H1 (cell line): ENCODE measurements around the gene HOXA11. TPM values are rescaled to one million over a fixed set of nuclear protein-coding genes. Genes with fewer than 3 reads are reported as not detected.

ENCODE experiments used
- microRNA counts: library from miRNA; unstranded; fragments of <30 nt; microRNA quantifications from one replicate; lab custom pipeline; 2015
- microRNA-seq, 2 experiments: library from miRNA; unstranded; fragments of <30 nt; microRNA quantifications; one replicate each; pipeline versions ENCODE4 to v1.2.0, GENCODE V29; 2016 to 2020; ENCODE audit warnings: borderline microRNAs expressed in 2 of 2, borderline number of aligned reads in 2 of 2, borderline replicate concordance in 1 of 2
- polyA plus RNA-seq, 7 experiments: library from polyadenylated mRNA; depleted of rRNA in 3 of 7; stranded (reverse) in 5 of 7; unstranded in 2 of 7; fragments of >200 nt in 5 of 7; fragments of 200-250 nt in 2 of 7; gene quantifications; 1 replicate in 5 of 7; 2 replicates in 1 of 7; 4 replicates in 1 of 7; pipeline versions ENCODE4 v1.2.1 to v1.2.3, GENCODE V29; 2011 to 2013; ENCODE audit warnings: missing spikeins in 2 of 7, mixed read lengths in 2 of 7
- small RNA-seq: library from polyadenylated mRNA; stranded (forward); fragments of <200 nt; extraction: miRNeasy Mini kit (QIAGEN cat#:217004); gene quantifications from one replicate; pipeline ENCODE3, GENCODE V24; 2013; ENCODE audit not compliant: insufficient read depth
- total RNA-seq: library from RNA; stranded (reverse); fragmentation: NEBNext Ultra II Directional; extraction: Animal tissue kit (Norgen Biotek cat#: 25700); gene quantifications from 2 replicates; pipeline ENCODE4 v1.2.1, GENCODE V29; 2021

The HOXA11 gene
- total and polyA plus RNA-seq, 2 of the 8 experiments (the other 6 are each of a cell fraction or from before 2014, with no cell fraction given) = not detected

MicroRNAs within 50 kb of the gene (microRNA counts, 767-probe panel; counts per million panel counts)
- 879 counts per million, percentile 95 among the panel's probes with 10 or more counts for microRNA hsa-miR-196b-5p (lab: Ali Mortazavi, UCI)

Small RNAs within 50 kb of the gene (microRNA-seq; reads per million reads assigned to microRNA genes)
- 0.41 to 3.0 reads per million in 2 experiments for gene MIR196B

Small RNAs within 50 kb of the gene (small RNA-seq; reads per million reads assigned to genes)
- gene AC004080.5 = not detected
- not detected for gene RF02140
- not detected for gene RF02141

Other genes with a start within 250 kb of the HOXA11 start
- not detected in 2 replicates for gene HOXA1, start 89.2 kb downstream of the HOXA11 start, total RNA-seq
- not detected in 2 replicates for gene HOXA1, start 89.2 kb downstream of the HOXA11 start, polyA plus RNA-seq (2011; rRNA removed)
- gene HOXA2, start 82.5 kb downstream of the HOXA11 start, total RNA-seq = not detected in 2 replicates
- not detected in 2 replicates for gene HOXA2, start 82.5 kb downstream of the HOXA11 start, polyA plus RNA-seq (2011; rRNA removed)
- not detected in 2 replicates for gene HOXA4, start 54.5 kb downstream of the HOXA11 start, total RNA-seq
- not detected in 2 replicates for gene HOXA4, start 54.5 kb downstream of the HOXA11 start, polyA plus RNA-seq (2011; rRNA removed)
- not detected in 2 replicates for gene HOXA5, start 41.6 kb downstream of the HOXA11 start, total RNA-seq
- not detected in 2 replicates for gene HOXA5, start 41.6 kb downstream of the HOXA11 start, polyA plus RNA-seq (2011; rRNA removed)
- not detected in 2 replicates for gene HOXA6, start 37.5 kb downstream of the HOXA11 start, total RNA-seq
- not detected in 2 replicates for gene HOXA6, start 37.5 kb downstream of the HOXA11 start, polyA plus RNA-seq (2011; rRNA removed)
- gene HOXA3, start 32.6 kb downstream of the HOXA11 start, total RNA-seq = not detected in 2 replicates
- not detected in 2 replicates for gene HOXA3, start 32.6 kb downstream of the HOXA11 start, polyA plus RNA-seq (2011; rRNA removed)
- gene HOXA7, start 28.6 kb downstream of the HOXA11 start, total RNA-seq = not detected in 2 replicates
- 0.03 TPM in 1 of 2 replicates, not detected in the other for gene HOXA7, start 28.6 kb downstream of the HOXA11 start, polyA plus RNA-seq (2011; rRNA removed)
- gene HOXA9, start 19.7 kb downstream of the HOXA11 start, total RNA-seq = not detected in 2 replicates
- not detected in 2 replicates for gene HOXA9, start 19.7 kb downstream of the HOXA11 start, polyA plus RNA-seq (2011; rRNA removed)
- gene HOXA10, start 10.9 kb downstream of the HOXA11 start, total RNA-seq = not detected in 2 replicates
- not detected in 2 replicates for gene HOXA10, start 10.9 kb downstream of the HOXA11 start, polyA plus RNA-seq (2011; rRNA removed)
- not detected in 2 replicates for gene HOXA13, start 14.9 kb upstream of the HOXA11 start, total RNA-seq
- gene HOXA13, start 14.9 kb upstream of the HOXA11 start, polyA plus RNA-seq (2011; rRNA removed) = not detected in 2 replicates
- not detected in 2 replicates for gene EVX1, start 57.6 kb upstream of the HOXA11 start, total RNA-seq
- 0.02 TPM in 1 of 2 replicates, not detected in the other for gene EVX1, start 57.6 kb upstream of the HOXA11 start, polyA plus RNA-seq (2011; rRNA removed)